ENCODE measurements around the gene NDUFS4.
"Not testable (repeated sequence)": the region's sequence is repeated elsewhere in the genome, so short reads cannot be mapped to it uniquely, and the experiment has no call there.

NDUFS4 gene

GRCh38 chr5:53575831-53576230, 15.4 kb downstream of the NDUFS4 start:
- DNase-seq: no peak

GRCh38 chr5:53576674-53577073, 16.2 kb downstream of the NDUFS4 start:
- DNase-seq: no peak

DNA sequence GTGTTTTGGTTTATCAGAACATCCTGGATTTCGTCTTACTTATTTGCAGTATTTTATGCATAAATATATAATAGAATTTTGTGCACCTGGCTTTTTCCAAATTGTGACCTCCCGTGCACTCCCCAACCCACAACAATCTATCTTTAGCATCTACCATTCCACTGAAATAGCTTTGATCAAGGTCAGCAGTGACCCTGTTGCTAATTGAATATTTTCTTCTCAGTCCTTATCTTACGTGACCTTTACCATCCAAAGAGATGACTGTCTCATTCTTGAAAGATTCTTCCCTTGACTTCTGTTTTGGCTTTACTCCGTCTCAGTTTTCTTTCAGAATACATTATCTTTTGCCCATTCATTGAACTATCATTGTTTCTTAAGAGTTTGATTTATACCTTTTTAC, 18.4 kb downstream of the NDUFS4 start:
- no peak for DNase-seq

GRCh38 chr5:53580547-53580946, 20.1 kb downstream of the NDUFS4 start:
- DNase-seq: no peak

DNA sequence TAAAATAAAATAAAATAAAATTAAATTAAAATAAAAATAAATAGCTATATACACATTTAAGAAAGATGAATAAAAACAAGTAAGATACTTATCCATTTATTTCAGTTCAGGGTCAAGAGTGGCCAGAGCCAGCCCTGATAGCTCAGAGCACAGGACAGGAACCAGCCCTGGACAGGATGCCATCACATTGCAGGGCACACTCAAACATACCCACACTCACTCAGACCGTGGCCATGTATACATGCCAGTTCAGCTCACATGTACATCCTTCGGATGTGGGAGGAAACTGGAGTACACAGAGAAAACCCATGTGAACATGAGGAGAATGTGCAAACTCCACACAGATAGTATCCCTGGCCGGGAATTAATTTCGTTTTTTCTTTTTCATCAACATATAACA, 21.8 kb downstream of the NDUFS4 start:
- DNase-seq: no peak

- DNase-seq: no peak
Measured at GRCh38 chr5:53590759-53591158, 30.3 kb downstream of the NDUFS4 start.

DNA sequence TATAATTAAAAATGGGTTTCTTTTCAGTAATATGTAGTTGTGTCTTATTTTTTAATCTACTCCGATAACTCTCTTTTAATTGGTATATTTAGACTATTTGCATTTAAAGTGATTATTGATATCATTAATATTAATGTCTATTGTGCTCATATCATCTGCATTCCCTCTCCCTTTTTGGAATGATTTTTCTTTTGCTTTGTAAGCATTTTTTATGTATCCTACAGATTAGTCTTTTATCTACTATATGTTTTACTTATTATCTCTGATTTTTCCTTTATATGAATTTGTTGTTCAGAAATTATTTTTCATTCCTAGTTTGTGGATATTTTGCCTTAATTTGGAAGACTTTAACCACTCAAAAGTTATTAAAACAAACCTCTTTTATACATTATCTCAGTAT, 34.0 kb downstream of the NDUFS4 start:
- DNase-seq: no peak

GRCh38 chr5:53597894-53598293, 37.5 kb downstream of the NDUFS4 start:
- DNase-seq: no peak

DNA sequence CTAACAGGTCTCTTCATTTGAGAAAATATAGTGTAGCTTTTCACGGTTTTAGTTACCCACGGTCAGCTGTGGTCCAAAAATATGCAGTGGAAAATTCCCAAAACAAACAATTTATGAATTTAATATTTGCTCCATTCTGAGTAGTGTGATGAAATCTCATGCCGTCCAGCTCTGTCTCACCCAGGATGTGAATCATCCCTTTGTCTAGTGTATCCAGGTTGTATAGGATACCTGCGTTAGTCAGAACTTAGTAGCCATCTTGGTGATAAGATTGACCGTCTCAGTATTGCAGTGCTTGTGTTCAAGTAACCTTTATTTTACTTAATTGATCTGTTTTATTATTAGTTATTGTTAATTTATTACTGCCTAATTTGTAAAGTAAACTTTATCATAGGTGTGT, 41.1 kb downstream of the NDUFS4 start:
- no peak for DNase-seq

- DNase-seq: no peak
Measured at GRCh38 chr5:53603009-53603687, 42.7 kb downstream of the NDUFS4 start.

- DNase-seq: no peak
Measured at GRCh38 chr5:53604309-53604708, 43.9 kb downstream of the NDUFS4 start.

DNA sequence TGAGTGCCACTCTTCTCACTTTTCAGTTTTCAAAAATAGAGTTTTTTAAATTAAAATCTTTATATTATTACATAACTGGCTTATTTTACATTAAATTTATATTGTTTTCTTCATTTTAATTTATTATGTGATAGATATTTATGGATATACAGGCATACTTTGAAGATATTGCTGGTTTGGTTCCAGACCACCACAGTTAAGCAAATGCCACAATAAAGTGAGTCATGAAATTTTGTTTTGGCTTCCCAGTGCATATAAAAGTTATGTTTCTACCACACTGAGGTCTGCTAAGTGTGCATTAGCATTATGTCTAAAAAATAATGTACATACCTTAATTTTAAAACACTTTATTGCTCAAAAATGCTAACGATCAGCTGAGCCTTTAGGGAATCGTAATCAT, 47.4 kb downstream of the NDUFS4 start:
- DNase-seq: no peak

GRCh38 chr5:53608897-53609296, 48.5 kb downstream of the NDUFS4 start:
- not testable (repeated sequence) for DNase-seq

GRCh38 chr5:53613061-53613460, 52.6 kb downstream of the NDUFS4 start:
- DNase-seq: no peak

DNA sequence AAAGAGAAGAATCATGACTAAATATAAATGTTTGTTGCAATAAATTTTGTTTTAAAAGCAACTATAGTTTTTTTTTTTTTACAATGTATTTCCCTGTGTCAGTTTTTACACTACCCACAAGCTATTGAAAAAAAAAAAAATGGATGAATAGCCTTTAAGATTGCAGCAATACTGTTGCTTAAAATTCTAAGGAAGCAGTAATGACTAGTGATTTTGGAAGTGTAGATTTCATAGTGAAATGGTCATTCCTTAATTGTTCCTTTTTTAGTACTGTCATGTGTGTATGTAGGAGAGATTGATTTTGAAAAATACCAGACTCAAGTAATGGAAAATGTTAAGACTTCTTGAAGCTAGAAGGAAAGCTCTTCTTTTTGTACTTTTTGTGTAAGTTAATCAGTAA, 53.1 kb downstream of the NDUFS4 start:
- no peak for DNase-seq

GRCh38 chr5:53614376-53614885, 54.0 kb downstream of the NDUFS4 start:
- DNase-seq: no peak

GRCh38 chr5:53616939-53617549, 56.6 kb downstream of the NDUFS4 start:
- no peak for DNase-seq

DNA sequence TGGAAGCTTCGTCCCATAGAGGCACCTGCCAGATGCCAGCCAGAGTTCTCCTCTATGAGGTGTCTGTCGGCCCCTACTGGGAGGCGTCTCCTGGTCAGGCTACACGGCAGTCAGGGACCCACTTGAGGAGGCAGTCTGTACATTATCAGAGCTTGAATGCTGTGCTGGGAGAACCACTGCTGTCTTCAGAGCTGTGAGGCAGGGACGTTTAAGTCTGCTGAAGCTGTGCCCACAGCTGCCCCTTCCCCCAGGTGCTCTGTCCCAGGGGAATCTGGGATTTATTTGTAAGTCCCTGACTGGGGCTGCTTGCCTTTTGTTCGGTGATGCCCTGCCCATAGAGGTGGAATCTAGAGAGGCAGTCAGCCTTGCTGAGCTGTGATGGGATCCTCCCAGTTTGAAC, 70.8 kb downstream of the NDUFS4 start:
- DNase-seq: no peak

GRCh38 chr5:53642061-53642460, 81.6 kb downstream of the NDUFS4 start:
- no peak for DNase-seq

DNA sequence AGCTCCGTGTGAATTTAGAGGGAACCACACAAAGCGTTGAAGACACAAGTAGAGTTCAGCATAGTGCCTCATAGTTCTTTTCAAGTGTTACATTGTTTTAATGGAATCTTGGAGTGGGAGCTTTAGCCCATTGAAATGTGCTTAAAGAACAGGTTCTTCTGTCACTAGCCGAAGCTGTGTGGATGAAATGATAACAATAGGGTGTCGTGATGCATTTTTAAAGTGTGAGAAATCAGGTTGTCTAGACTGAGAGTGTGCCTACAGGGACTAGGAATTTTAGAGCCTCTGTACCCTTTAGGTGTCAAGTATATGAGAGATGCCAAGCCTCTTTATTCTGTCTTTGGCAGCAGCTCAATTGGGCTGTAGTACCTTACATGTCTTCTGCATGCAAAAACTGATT, 83.0 kb downstream of the NDUFS4 start:
- DNase-seq: no peak

- no peak for DNase-seq
Measured at GRCh38 chr5:53645078-53645477, 84.6 kb downstream of the NDUFS4 start.

DNA sequence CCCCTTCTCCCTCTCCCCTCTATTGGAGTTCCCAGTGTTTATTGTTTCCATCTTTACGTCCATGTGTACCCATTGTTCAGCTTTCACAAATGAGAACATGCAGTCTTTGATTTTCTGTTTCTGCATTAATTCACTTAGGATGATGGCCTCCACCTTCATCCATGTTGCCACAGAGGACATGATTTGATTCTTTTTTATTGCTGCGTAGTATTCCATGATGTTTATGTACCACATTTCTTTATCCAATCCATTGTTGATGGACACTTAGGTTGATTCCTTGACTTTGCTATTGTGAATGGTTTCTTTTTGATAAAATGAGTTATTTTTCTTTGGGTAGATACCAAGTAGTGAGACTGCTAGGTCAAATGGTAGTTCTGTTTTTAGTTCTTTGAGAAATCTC, 88.9 kb downstream of the NDUFS4 start:
- no peak for DNase-seq

- not testable (repeated sequence) for DNase-seq
Measured at GRCh38 chr5:53660573-53660972, 100.1 kb downstream of the NDUFS4 start.

DNA sequence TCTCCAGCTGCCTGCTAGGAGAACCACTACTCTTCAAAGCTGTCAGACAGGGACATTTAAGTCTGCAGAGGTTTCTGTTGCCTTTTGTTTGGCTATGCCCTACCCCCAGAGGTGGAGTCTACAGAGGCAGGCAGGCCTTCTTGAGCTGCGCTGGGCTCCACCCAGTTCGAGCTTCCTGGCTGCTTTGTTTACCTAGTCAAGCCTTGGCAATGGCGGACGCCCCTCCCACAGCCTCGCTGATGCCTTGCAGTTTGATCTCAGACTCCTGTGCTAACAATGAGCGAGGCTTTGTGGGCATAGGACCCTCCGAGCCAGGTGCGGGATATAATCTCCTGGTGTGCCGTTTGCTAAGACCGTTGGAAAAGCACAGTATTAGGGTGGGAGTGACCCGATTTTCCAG, 104.9 kb downstream of the NDUFS4 start:
- DNase-seq: not testable (repeated sequence)

GRCh38 chr5:53667621-53668020, 107.2 kb downstream of the NDUFS4 start:
- no peak for DNase-seq
